Measurements from ENCODE around the gene ABHD16B. TPM values are rescaled to one million over a fixed set of nuclear protein-coding genes. Genes with fewer than 3 reads are reported as not detected.

Gene ABHD16B
- total and polyA plus RNA-seq, 2 of the 13 experiments (the other 11 are each of a cell fraction or from before 2014, with no cell fraction given), result not detected

- TF ChIP-seq RFX1 (IDR thresholded peaks at IDR 0.05) (no peak), ZNF280D (CRISPR knock-in tag; IDR thresholded peaks at IDR 0.05) (0 out of 2 replicates have a peak, but pooled peaks have one; percentile 53), ZNF644 (CRISPR knock-in tag; IDR thresholded peaks at IDR 0.05; ENCODE audit: low read depth) (no peak), THAP9 (CRISPR knock-in tag; IDR thresholded peaks at IDR 0.05; ENCODE audit: borderline replicate concordance) (peak; percentile 43; the same call in 1 of the 2 replicates), ZNF496 (CRISPR knock-in tag; IDR thresholded peaks at IDR 0.05; ENCODE audit: insufficient replicate concordance) (no peak), ESRRA (CRISPR knock-in tag; IDR thresholded peaks at IDR 0.05; ENCODE audit: low read depth) (peak; percentile 38; the same call in 1 of the 2 replicates), POLR2AphosphoS2 (IDR thresholded peaks at IDR 0.05; ENCODE audit: low read depth, low read length) (no peak), ZMYM3 (CRISPR knock-in tag; IDR thresholded peaks at IDR 0.05) (no peak; the same call in 1 of the 2 replicates), ATF7-NPFF (CRISPR knock-in tag; IDR thresholded peaks at IDR 0.05; ENCODE audit: low read depth) (no peak), HMG20A (CRISPR knock-in tag; IDR thresholded peaks at IDR 0.05; ENCODE audit: borderline replicate concordance) (no peak; the same call in 1 of the 2 replicates), TOPORS (CRISPR knock-in tag; IDR thresholded peaks at IDR 0.05) (no peak; the same call in none of the 2 replicates), ZBED4 (CRISPR knock-in tag; IDR thresholded peaks at IDR 0.05; ENCODE audit: borderline replicate concordance) (peak; percentile 64; the same call in 1 of the 2 replicates), THRA (CRISPR knock-in tag; IDR thresholded peaks at IDR 0.05; ENCODE audit: borderline replicate concordance) (peak; percentile 59; the same call in 1 of the 2 replicates), ZNF383 (CRISPR knock-in tag; IDR thresholded peaks at IDR 0.05; ENCODE audit: borderline replicate concordance) (peak; percentile 76; the same call in 1 of the 2 replicates), ZNF879 (CRISPR knock-in tag; IDR thresholded peaks at IDR 0.05) (no peak), RXRA (CRISPR knock-in tag; IDR thresholded peaks at IDR 0.05) (peak; percentile 73)
Measured at GRCh38 chr20:63894358-63895201, 33.3 kb downstream of the ABHD16B start, which contains the start of gene DNAJC5 (continued).

Measured in HepG2 (cell line).